ENCODE data around the gene EPB41L4A. TPM values are rescaled to one million over a fixed set of nuclear protein-coding genes. Genes with fewer than 3 reads are reported as not detected.

Gene EPB41L4A
- total and polyA plus RNA-seq, 2 donors from 2014 or later, result 10.2 to 39.0 TPM

DNA sequence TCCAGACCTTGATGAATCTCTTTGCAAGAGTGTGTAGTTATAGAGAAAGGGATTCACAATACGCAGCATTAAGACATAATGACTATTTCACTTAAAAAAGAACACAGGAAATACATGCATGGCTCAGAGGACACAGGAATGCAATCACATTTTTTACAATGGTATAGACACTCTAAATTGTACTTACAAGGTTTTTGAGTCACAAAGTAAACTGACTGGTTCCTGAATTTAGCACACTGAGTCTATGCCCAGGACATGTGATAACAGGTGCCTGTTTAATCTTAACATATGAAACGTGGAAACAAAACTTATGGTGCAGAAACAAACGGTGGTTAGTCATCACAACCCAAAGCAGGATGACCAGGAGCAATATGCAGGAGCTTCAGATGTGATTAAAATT is 6.7 kb downstream of the EPB41L4A start:
- no peak overlapping the region for H3K9ac ChIP-seq (ENCODE audit: low read length in 3 of 3)
- peaks cover 0 to 16% (median 15%) of the 10 kb centered on the region in 3 donors for H3K4me1 ChIP-seq (ENCODE audit: control insufficient read depth in 2 of 3, insufficient read depth in 2 of 3, low read depth in 1 of 3, low read length in 3 of 3)
- no peak for TF ChIP-seq CTCF (IDR thresholded peaks at IDR 0.05; ENCODE audit: borderline replicate concordance, extremely low read depth, insufficient read depth)
- DNase-seq (peak in 1 of 5 donors; percentile 45), FAIRE-seq (no peak)
- no peak overlapping the region for H3K4me3 ChIP-seq (ENCODE audit: low read length in 3 of 3)
- no peak overlapping the region for H3K27ac ChIP-seq (ENCODE audit: low read depth in 2 of 2, low read length in 2 of 2)
- intact Hi-C loops (cut with DNase I), result loop anchor here (10.0 kb wide), 1 partner anchor 208 kb away; no protein-coding TSS in a partner anchor
- no peaks in the 10 kb centered on the region for H3K36me3 ChIP-seq (ENCODE audit: control insufficient read depth in 2 of 3, insufficient read depth in 3 of 3, low read length in 3 of 3)
- no peaks in the 10 kb centered on the region for H3K27me3 ChIP-seq (ENCODE audit: control insufficient read depth, insufficient read depth, low read length)
- H3K9me3 ChIP-seq (ENCODE audit: control insufficient read depth in 2 of 3, insufficient read depth in 1 of 3, low read length in 3 of 3), result no peaks in the 10 kb centered on the region

- Histone ChIP-seq H3K9ac (ENCODE audit: low read length in 3 of 3) (no peak overlapping the region), H3K27me3 (ENCODE audit: control insufficient read depth, insufficient read depth, low read length) (no peaks in the 10 kb centered on the region), H3K4me1 (ENCODE audit: control insufficient read depth in 2 of 3, insufficient read depth in 2 of 3, low read depth in 1 of 3, low read length in 3 of 3) (peaks cover 0 to 18% (median 16%) of the 10 kb centered on the region in 3 donors), H3K4me3 (ENCODE audit: low read length in 3 of 3) (no peak overlapping the region), H3K9me3 (ENCODE audit: control insufficient read depth in 2 of 3, insufficient read depth in 1 of 3, low read length in 3 of 3) (no peaks in the 10 kb centered on the region), H3K36me3 (ENCODE audit: control insufficient read depth in 2 of 3, insufficient read depth in 3 of 3, low read length in 3 of 3) (no peaks in the 10 kb centered on the region), H3K27ac (ENCODE audit: low read depth in 2 of 2, low read length in 2 of 2) (no peak overlapping the region)
- intact Hi-C loops (cut with DNase I), result loop anchor here (10.0 kb wide), 1 partner anchor 207 kb away; no protein-coding TSS in a partner anchor
- DNase-seq (peak in 3 of 5 donors; percentile 17 to 48 (median 41)), FAIRE-seq (no peak)
- no peak for TF ChIP-seq CTCF (IDR thresholded peaks at IDR 0.05; ENCODE audit: borderline replicate concordance, extremely low read depth, insufficient read depth)
Measured at GRCh38 chr5:112411903-112412302, 7.2 kb downstream of the EPB41L4A start.

DNA sequence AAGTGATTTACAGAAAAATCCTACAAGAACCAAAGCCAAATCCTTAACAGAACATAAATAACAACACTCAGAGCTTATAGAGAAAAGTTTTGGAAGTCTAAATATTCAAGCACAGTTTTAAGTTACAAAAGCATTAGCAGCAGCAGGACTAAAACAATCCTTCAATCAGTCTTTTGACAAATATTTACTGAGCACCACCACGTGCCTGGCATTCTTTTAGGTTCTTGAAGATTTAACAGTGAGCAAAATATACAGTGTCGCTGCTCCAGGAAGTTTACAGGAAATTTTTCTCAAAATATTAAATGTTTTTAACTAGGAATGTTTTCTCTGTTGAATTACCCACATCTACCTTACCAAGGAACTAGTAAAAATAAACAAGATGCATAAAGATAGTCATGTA is 11.4 kb downstream of the EPB41L4A start:
- H3K9me3 ChIP-seq (ENCODE audit: control insufficient read depth in 2 of 3, insufficient read depth in 1 of 3, low read length in 3 of 3), result no peaks in the 10 kb centered on the region
- peaks cover 0 to 14% (median 11%) of the 10 kb centered on the region in 3 donors for H3K4me1 ChIP-seq (ENCODE audit: control insufficient read depth in 2 of 3, insufficient read depth in 2 of 3, low read depth in 1 of 3, low read length in 3 of 3)
- DNase-seq, result no peak
- H3K4me3 ChIP-seq (ENCODE audit: low read length in 3 of 3), result no peak overlapping the region
- intact Hi-C loops (cut with DNase I), result no loop called here
- no peak for TF ChIP-seq CTCF (IDR thresholded peaks at IDR 0.05; ENCODE audit: borderline replicate concordance, extremely low read depth, insufficient read depth)
- no peaks in the 10 kb centered on the region for H3K36me3 ChIP-seq (ENCODE audit: control insufficient read depth in 2 of 3, insufficient read depth in 3 of 3, low read length in 3 of 3)
- H3K9ac ChIP-seq (ENCODE audit: low read length in 3 of 3), result no peak overlapping the region
- FAIRE-seq, result no peak
- no peaks in the 10 kb centered on the region for H3K27me3 ChIP-seq (ENCODE audit: control insufficient read depth, insufficient read depth, low read length)
- no peak overlapping the region for H3K27ac ChIP-seq (ENCODE audit: low read depth in 2 of 2, low read length in 2 of 2)

DNA sequence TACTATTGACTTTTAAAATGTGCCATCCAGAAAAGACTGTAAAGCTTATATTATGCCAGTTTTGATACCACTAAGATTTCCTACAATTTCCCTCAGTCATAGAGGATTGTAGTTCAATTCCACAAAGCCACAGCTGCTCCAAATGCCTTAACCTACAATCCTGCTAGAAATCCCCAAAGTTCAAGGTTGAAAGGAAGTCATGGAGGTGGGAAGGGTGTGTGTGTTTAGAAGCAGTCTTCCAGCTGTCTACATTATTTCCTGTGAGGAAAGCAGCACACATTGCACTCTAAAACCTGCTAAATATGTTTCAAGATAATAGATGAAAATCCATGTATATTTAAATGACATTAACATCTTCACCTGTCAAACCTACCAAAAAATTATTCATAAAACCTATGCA is 11.8 kb downstream of the EPB41L4A start:
- Histone ChIP-seq H3K9me3 (ENCODE audit: control insufficient read depth in 2 of 3, insufficient read depth in 1 of 3, low read length in 3 of 3) (no peaks in the 10 kb centered on the region), H3K27ac (ENCODE audit: low read depth in 2 of 2, low read length in 2 of 2) (no peak overlapping the region), H3K4me1 (ENCODE audit: control insufficient read depth in 2 of 3, insufficient read depth in 2 of 3, low read depth in 1 of 3, low read length in 3 of 3) (peaks cover 0 to 12% (median 7%) of the 10 kb centered on the region in 3 donors), H3K9ac (ENCODE audit: low read length in 3 of 3) (no peak overlapping the region), H3K27me3 (ENCODE audit: control insufficient read depth, insufficient read depth, low read length) (no peaks in the 10 kb centered on the region), H3K4me3 (ENCODE audit: low read length in 3 of 3) (no peak overlapping the region), H3K36me3 (ENCODE audit: control insufficient read depth in 2 of 3, insufficient read depth in 3 of 3, low read length in 3 of 3) (no peaks in the 10 kb centered on the region)
- no peak for DNase-seq
- no peak for TF ChIP-seq CTCF (IDR thresholded peaks at IDR 0.05; ENCODE audit: borderline replicate concordance, extremely low read depth, insufficient read depth)
- no peak for FAIRE-seq
- intact Hi-C loops (cut with DNase I), result no loop called here
